Endothelial cell of umbilical vein (primary cell): ENCODE measurements around the gene KATNAL1. TPM values are rescaled to one million over a fixed set of nuclear protein-coding genes. Genes with fewer than 3 reads are reported as not detected.

Experiments used
- BruUV-seq: library from RNA; stranded (reverse); fragments of 400-500 nt; replicated peaks from 2 replicates; lab custom pipeline; 2021; lab: Mats Ljungman, UMichigan
- CTCF ChIA-PET: fragments of 300-600, 350-600 bp; sonication (Branson Sonifier 250); formaldehyde crosslinking; loops from one replicate; lab custom pipeline; 2021; ENCODE audit warnings: antibody characterized with exemption, inconsistent platforms; lab: Charles Lee
- POLR2A ChIA-PET: fragments of 300-600, 350-600 bp; sonication (Branson Sonifier 250); formaldehyde crosslinking; loops from one replicate; lab custom pipeline; 2021; ENCODE audit warnings: antibody characterized with exemption, inconsistent platforms; lab: Charles Lee
- DNase-seq: peaks from one replicate; pipeline ENCODE4 v3.0.0-alpha.2; 2011; ENCODE audit warnings: low read depth, low spot score
- FAIRE-seq: peaks from 2 replicates; lab custom pipeline; 2011; peaks lifted over from hg19 to GRCh38; lab: Jason Lieb, UNC
- H2AFZ ChIP-seq: 2 replicates; pipeline ENCODE4 v1.6.0; 2012; ENCODE audit warnings: low read depth, low read length, control low read depth, inconsistent platforms
- H3K27ac ChIP-seq: 2 replicates; pipeline ENCODE4 v1.5.1; 2011; ENCODE audit warnings: low read depth, mild to moderate bottlenecking, control low read depth, low read length, moderate library complexity; ENCODE audit not compliant: insufficient read depth
- H3K27me3 ChIP-seq, 2 experiments: 2 replicates each; pipeline versions ENCODE4 v1.6.0 to v1.6.1; 2011; ENCODE audit warnings: low read length in 2 of 2, mixed read lengths in 1 of 2; ENCODE audit not compliant: control insufficient read depth in 2 of 2, insufficient read depth in 2 of 2
- H3K36me3 ChIP-seq, 2 experiments: 2 replicates in 1 of 2; 3 replicates in 1 of 2; pipeline ENCODE4 v1.5.1; 2011; ENCODE audit warnings: low read length in 2 of 2, mild to moderate bottlenecking in 1 of 2, moderate library complexity in 1 of 2; ENCODE audit not compliant: control insufficient read depth in 2 of 2, insufficient read depth in 2 of 2; ENCODE audit errors: extremely low read depth in 1 of 2
- H3K4me1 ChIP-seq: 3 replicates; pipeline ENCODE4 v1.5.1; 2011; ENCODE audit warnings: mild to moderate bottlenecking, low read length; ENCODE audit not compliant: control insufficient read depth, insufficient read depth; ENCODE audit errors: extremely low read depth
- H3K4me2 ChIP-seq: 2 replicates; pipeline ENCODE4 v1.6.1; 2011; ENCODE audit warnings: low read length, control low read depth, mixed read lengths; ENCODE audit not compliant: insufficient read depth
- H3K4me3 ChIP-seq, 3 experiments: fragments of 200-600 bp in 1 of 3; sonication (generic), shearing (Covaris generic) in 1 of 3; replicated peaks in 1 of 3; 2 replicates each; pipeline ENCODE4 v1.5.1; 2011 to 2016; ENCODE audit warnings: control low read depth in 3 of 3, low read length in 3 of 3, mild to moderate bottlenecking in 2 of 3, inconsistent platforms in 1 of 3, low read depth in 1 of 3, moderate library complexity in 1 of 3; ENCODE audit not compliant: insufficient read depth in 1 of 3
- H3K79me2 ChIP-seq: 2 replicates; pipeline ENCODE4 v1.6.0; 2012; ENCODE audit warnings: low read length, inconsistent platforms; ENCODE audit not compliant: control insufficient read depth, insufficient read depth
- H3K9ac ChIP-seq: replicated peaks from 2 replicates; pipeline ENCODE3; 2011; ENCODE audit warnings: low read length, control low read depth; ENCODE audit not compliant: insufficient read depth; ENCODE audit errors: extremely low read depth
- H3K9me1 ChIP-seq: replicated peaks from 3 replicates; pipeline ENCODE4 v1.6.0; 2011; ENCODE audit warnings: mild to moderate bottlenecking, low read length; ENCODE audit not compliant: control insufficient read depth, insufficient read depth; ENCODE audit errors: extremely low read depth
- H3K9me3 ChIP-seq: replicated peaks from 2 replicates; pipeline ENCODE4 v1.5.1; 2012; ENCODE audit warnings: low read length, inconsistent platforms; ENCODE audit not compliant: control insufficient read depth, insufficient read depth
- H4K20me1 ChIP-seq: replicated peaks from 2 replicates; pipeline ENCODE3; 2011; ENCODE audit warnings: mild to moderate bottlenecking, low read length; ENCODE audit not compliant: control insufficient read depth, insufficient read depth; ENCODE audit errors: extremely low read depth
- EZH2 ChIP-seq: IDR thresholded peaks from 2 replicates; pipeline ENCODE4 v1.6.1; 2012; ENCODE audit warnings: borderline replicate concordance, low read depth, mild to moderate bottlenecking, moderate library complexity, low read length, inconsistent platforms; ENCODE audit not compliant: severe bottlenecking
- FOS ChIP-seq: IDR thresholded peaks from 2 replicates; pipeline ENCODE4 v1.6.1; 2011; ENCODE audit warnings: mild to moderate bottlenecking, low read length, moderate library complexity, borderline replicate concordance; ENCODE audit not compliant: insufficient read depth
- GATA2 ChIP-seq: IDR thresholded peaks from 2 replicates; pipeline ENCODE4 v1.7.0; 2011; ENCODE audit warnings: low read depth, mild to moderate bottlenecking, moderate library complexity, mixed read lengths, low read length; ENCODE audit not compliant: insufficient read length, insufficient read depth
- JUN ChIP-seq: IDR thresholded peaks from 2 replicates; pipeline ENCODE4 v1.6.1; 2011; ENCODE audit warnings: borderline replicate concordance, low read depth; ENCODE audit not compliant: insufficient read length, insufficient read depth
- MYC ChIP-seq: IDR thresholded peaks from one replicate; pipeline ENCODE4 v1.6.1; 2011; ENCODE audit warnings: mild to moderate bottlenecking, low read depth, low read length
- POLR2A ChIP-seq: IDR thresholded peaks from 2 replicates; pipeline ENCODE4 v1.6.1; 2012; ENCODE audit warnings: low read depth, mild to moderate bottlenecking, control low read depth, low read length
- POLR2AphosphoS5 ChIP-seq: IDR thresholded peaks from 2 replicates; pipeline ENCODE4 v1.6.1; 2012; ENCODE audit warnings: low read depth, mild to moderate bottlenecking, control low read depth, low read length, moderate library complexity; ENCODE audit not compliant: insufficient read depth
- dilution Hi-C: fragments of 300-500 bp; cut with MboI; formaldehyde crosslinking; loops from one replicate; pipeline ENCODE4 v1.15.0; 2019; ENCODE audit warnings: low sequenced_read_pairs; ENCODE audit not compliant: extremely low pct_ligation_motif_present
- intact Hi-C: fragments of 100-400 bp; cut with micrococcal nuclease; formaldehyde crosslinking; loops from one replicate; pipeline ENCODE4 v1.10.0; 2022
- polyA plus RNA-seq, 4 experiments: library from polyadenylated mRNA; depleted of rRNA in 3 of 4; stranded (reverse) in 3 of 4; unstranded in 1 of 4; fragments of >200 nt; gene quantifications; 2 replicates each; pipeline versions ENCODE4 v1.2.1 to v1.2.3, GENCODE V29; 2011 to 2012; ENCODE audit warnings: missing spikeins in 1 of 4
- total RNA-seq: library from RNA; stranded (reverse); gene quantifications from 2 replicates; pipeline ENCODE4 v1.2.3, GENCODE V29; 2021
- TF ChIP-seq, protein P1 (sequence below), 2 donors: IDR thresholded peaks; 1 replicate in 1 of 2; 2 replicates in 1 of 2; pipeline ENCODE4 v1.5.1; 2011; ENCODE audit warnings: low read length in 2 of 2, mild to moderate bottlenecking in 2 of 2, moderate library complexity in 2 of 2, control low read depth in 1 of 2, inconsistent platforms in 1 of 2, low read depth in 1 of 2; ENCODE audit not compliant: insufficient read depth in 1 of 2; ENCODE audit errors: extremely low read depth in 1 of 2
- TF ChIP-seq, protein P2 (sequence below): IDR thresholded peaks from 2 replicates; pipeline ENCODE4 v1.6.1; 2011; ENCODE audit not compliant: insufficient read depth, insufficient read length

KATNAL1 gene
- total and polyA plus RNA-seq, 2 donors (not counting 3 experiments of a cell fraction or from before 2014, with no cell fraction given): 7.2 to 49.2 TPM

DNA sequence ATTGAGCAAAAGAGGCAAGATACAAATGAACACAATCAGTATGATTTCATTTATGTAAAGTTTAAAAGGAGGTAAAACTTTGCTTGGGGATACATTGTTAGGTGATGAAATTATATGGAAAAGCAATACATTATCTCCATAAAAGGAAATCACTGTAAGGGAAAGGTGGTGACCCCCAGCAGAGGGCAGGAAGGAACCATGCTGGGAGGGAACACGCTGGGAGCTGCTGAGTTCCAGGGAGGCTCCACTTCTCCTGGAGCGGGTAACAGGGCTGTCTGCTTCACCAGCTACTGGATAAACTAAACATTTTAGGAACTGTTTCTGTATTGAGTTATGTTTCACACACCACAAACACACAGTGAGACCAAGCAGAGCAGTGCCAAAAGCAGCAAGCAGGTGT is 91.2 kb downstream of the KATNAL1 start:
- H3K79me2 ChIP-seq: peaks cover 2% of the 10 kb centered on the region
- FAIRE-seq (no peak), DNase-seq (no peak)
- H4K20me1 ChIP-seq: no peaks in the 10 kb centered on the region
- intact Hi-C loops: no loop called here
- POLR2A ChIA-PET: no interaction called here
- H3K36me3 ChIP-seq: no peaks in the 10 kb centered on the region
- no TSS peak for BruUV-seq
- H3K4me1 ChIP-seq: peaks cover 3% of the 10 kb centered on the region
- no peak overlapping the region for H3K4me2 ChIP-seq
- dilution Hi-C loops: no loop called here
- CTCF ChIA-PET: no interaction called here
- no peak overlapping the region for H3K27ac ChIP-seq
- no peak overlapping the region for H2AFZ ChIP-seq
- H3K9ac ChIP-seq: no peak overlapping the region
- no peaks in the 10 kb centered on the region for H3K9me3 ChIP-seq
- no peaks in the 10 kb centered on the region for H3K9me1 ChIP-seq
- no peak overlapping the region for H3K4me3 ChIP-seq
- TF ChIP-seq GATA2 (no peak), POLR2AphosphoS5 (no peak), JUN (no peak), EZH2 (no peak), FOS (no peak), MYC (no peak), POLR2A (no peak)
- TF ChIP-seq, protein P1, sequence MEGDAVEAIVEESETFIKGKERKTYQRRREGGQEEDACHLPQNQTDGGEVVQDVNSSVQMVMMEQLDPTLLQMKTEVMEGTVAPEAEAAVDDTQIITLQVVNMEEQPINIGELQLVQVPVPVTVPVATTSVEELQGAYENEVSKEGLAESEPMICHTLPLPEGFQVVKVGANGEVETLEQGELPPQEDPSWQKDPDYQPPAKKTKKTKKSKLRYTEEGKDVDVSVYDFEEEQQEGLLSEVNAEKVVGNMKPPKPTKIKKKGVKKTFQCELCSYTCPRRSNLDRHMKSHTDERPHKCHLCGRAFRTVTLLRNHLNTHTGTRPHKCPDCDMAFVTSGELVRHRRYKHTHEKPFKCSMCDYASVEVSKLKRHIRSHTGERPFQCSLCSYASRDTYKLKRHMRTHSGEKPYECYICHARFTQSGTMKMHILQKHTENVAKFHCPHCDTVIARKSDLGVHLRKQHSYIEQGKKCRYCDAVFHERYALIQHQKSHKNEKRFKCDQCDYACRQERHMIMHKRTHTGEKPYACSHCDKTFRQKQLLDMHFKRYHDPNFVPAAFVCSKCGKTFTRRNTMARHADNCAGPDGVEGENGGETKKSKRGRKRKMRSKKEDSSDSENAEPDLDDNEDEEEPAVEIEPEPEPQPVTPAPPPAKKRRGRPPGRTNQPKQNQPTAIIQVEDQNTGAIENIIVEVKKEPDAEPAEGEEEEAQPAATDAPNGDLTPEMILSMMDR (IDR thresholded peaks at IDR 0.05; ENCODE audit: extremely low read depth in 1 of 2, insufficient read depth in 1 of 2, low read depth in 1 of 2, low read length in 2 of 2): no peak
- TF ChIP-seq, protein P2, sequence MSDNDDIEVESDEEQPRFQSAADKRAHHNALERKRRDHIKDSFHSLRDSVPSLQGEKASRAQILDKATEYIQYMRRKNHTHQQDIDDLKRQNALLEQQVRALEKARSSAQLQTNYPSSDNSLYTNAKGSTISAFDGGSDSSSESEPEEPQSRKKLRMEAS: no peak
- H3K27me3 ChIP-seq: no peaks in the 10 kb centered on the region
